ENCODE results near the gene PDLIM3.

GRCh38 chr4:185549095-185549639 lies 13.9 kb upstream of the PDLIM3 start:
- TF ChIP-seq SP7 (tag by site-specific recombination; IDR thresholded peaks at IDR 0.05) (no peak), ZBTB11 (tag by site-specific recombination; conservative IDR thresholded peaks at IDR 0.05; ENCODE audit: low read depth) (no peak), CTCF (tag by site-specific recombination; IDR thresholded peaks at IDR 0.05) (no peak), ZNF792 (tag by site-specific recombination; IDR thresholded peaks at IDR 0.05) (no peak), ZNF335 (tag by site-specific recombination; conservative IDR thresholded peaks at IDR 0.05) (no peak), ZNF530 (tag by site-specific recombination; IDR thresholded peaks at IDR 0.05; ENCODE audit: low read depth) (no peak), REST (tag by site-specific recombination; IDR thresholded peaks at IDR 0.05) (no peak), ZBTB44 (tag by site-specific recombination; IDR thresholded peaks at IDR 0.05) (no peak), ZNF704 (tag by site-specific recombination; IDR thresholded peaks at IDR 0.05) (no peak), ZBTB7A (tag by site-specific recombination; IDR thresholded peaks at IDR 0.05; ENCODE audit: low read depth) (no peak), ZNF701 (tag by site-specific recombination; IDR thresholded peaks at IDR 0.05) (no peak), ZNF239 (tag by site-specific recombination; IDR thresholded peaks at IDR 0.05) (no peak), ZNF423 (tag by site-specific recombination; IDR thresholded peaks at IDR 0.05) (no peak), ZNF350 (tag by site-specific recombination; IDR thresholded peaks at IDR 0.05) (no peak)

Measured in HEK293 (cell line).